ENCODE data around the gene CCSAP. TPM values are rescaled to one million over a fixed set of nuclear protein-coding genes. Genes with fewer than 3 reads are reported as not detected.

Gene CCSAP, protein sequence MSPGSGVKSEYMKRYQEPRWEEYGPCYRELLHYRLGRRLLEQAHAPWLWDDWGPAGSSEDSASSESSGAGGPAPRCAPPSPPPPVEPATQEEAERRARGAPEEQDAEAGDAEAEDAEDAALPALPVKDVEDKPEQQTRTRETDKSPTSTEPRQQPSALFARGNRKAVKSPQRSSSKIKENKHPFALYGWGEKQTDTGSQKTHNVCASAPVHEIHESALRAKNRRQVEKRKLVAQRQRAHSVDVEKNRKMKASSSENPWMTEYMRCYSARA
- 3.9 TPM for total RNA-seq

DNA sequence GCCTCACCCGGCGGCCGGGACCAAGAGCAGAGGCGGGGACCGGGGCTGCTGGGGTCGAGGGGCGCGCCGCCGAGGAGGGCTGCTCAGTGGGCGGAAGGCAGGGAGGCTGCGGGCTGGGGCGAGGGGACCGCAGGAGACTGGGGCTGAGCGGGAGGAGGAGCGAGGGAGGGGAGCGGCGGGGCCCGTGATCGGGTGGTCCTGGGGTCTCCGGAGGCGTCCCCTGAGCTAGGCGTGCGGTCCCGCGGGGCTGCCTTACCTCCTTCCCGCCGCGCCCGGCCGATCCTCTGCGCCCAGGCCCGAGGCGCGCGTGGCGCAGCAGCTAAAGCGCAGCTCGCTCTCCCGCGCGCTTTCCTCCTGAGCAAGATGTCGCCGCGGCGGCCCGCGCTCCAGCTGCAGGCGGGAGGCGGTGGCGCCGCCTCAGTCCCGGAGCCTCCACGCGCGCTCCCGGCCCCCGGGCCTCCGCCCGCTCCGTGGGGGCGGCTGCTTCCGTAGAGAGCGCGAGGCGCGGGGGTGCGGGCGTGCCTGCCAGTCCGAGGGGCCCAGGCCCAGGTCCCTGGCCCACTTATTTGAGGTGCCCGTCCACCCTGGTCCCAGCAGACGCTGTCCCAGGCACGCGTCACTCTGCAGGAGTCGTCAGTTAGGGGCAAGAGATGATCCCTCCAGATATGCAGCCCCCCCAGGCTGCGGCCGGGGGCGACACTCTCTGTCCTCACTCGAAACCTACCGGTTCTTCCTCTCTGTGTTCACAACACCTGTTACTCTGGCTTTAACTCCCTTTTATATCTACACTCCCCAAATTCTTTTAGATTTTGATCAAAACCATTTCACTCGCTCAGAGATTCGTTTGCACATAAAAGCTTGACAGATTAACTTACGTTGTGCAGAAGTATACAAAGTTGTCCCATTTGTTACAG is at the start of gene CCSAP:
CCSAP (minus strand) TSS at position 392 of the 914 bp plus-strand sequence. CDS start 582 bp downstream, outside the sequence.
- intact Hi-C loops (cut with DNase I) = no loop called here
- TF ChIP-seq, protein P1, sequence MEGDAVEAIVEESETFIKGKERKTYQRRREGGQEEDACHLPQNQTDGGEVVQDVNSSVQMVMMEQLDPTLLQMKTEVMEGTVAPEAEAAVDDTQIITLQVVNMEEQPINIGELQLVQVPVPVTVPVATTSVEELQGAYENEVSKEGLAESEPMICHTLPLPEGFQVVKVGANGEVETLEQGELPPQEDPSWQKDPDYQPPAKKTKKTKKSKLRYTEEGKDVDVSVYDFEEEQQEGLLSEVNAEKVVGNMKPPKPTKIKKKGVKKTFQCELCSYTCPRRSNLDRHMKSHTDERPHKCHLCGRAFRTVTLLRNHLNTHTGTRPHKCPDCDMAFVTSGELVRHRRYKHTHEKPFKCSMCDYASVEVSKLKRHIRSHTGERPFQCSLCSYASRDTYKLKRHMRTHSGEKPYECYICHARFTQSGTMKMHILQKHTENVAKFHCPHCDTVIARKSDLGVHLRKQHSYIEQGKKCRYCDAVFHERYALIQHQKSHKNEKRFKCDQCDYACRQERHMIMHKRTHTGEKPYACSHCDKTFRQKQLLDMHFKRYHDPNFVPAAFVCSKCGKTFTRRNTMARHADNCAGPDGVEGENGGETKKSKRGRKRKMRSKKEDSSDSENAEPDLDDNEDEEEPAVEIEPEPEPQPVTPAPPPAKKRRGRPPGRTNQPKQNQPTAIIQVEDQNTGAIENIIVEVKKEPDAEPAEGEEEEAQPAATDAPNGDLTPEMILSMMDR (IDR thresholded peaks at IDR 0.05) = no peak
- TF ChIP-seq POLR2AphosphoS5 (IDR thresholded peaks at IDR 0.05; ENCODE audit: insufficient read depth in 1 of 2, low read depth in 1 of 2) (peak in 1 of 2 donors; percentile 76), POLR2A (IDR thresholded peaks at IDR 0.05) (peak in 1 of 2 donors; percentile 32)
- no peaks in the 10 kb centered on the region for H3K27me3 ChIP-seq
- H3K27ac ChIP-seq = peak within 1 kb of the TSS; percentile 94
- H3K4me1 ChIP-seq = peaks cover 26% of the 10 kb centered on the region
- no peaks in the 10 kb centered on the region for H3K36me3 ChIP-seq
- DNase-seq (ENCODE audit: extremely low spot score in 2 of 2) = no peak
- no peaks in the 10 kb centered on the region for H3K9me3 ChIP-seq
- peak within 1 kb of the TSS; percentile 95 to 96 for H3K4me3 ChIP-seq

DNA sequence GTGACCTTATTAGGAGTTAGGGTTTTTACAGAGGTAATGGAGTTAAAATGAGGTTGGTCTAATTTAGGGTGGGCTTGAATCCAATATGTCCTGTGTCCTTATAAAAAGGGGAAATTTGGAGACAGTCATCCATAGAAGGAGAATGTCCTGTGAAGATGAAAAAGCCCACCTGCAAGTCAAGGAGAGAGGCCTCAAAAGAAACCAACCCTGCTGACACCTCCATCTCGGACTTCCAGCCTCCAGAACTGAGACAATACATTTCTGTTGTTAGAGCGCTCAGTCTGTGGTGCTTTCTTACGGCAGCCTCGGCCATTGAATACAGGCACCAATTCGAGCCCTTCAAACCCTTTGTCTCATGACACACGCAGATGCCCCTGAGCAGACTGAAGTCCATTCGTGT is 47.3 kb upstream of the CCSAP start:
- no peak for TF ChIP-seq POLR2AphosphoS5 (IDR thresholded peaks at IDR 0.05; ENCODE audit: insufficient read depth in 1 of 2, low read depth in 1 of 2)
- TF ChIP-seq, protein P1 (IDR thresholded peaks at IDR 0.05) = no peak
- no peak for TF ChIP-seq POLR2A (IDR thresholded peaks at IDR 0.05)
- H3K36me3 ChIP-seq = no peaks in the 10 kb centered on the region
- H3K27me3 ChIP-seq = no peaks in the 10 kb centered on the region
- no peaks in the 10 kb centered on the region for H3K9me3 ChIP-seq
- no peak overlapping the region for H3K27ac ChIP-seq
- H3K4me1 ChIP-seq = no peaks in the 10 kb centered on the region
- H3K4me3 ChIP-seq = no peak overlapping the region
- intact Hi-C loops (cut with DNase I) = no loop called here
- DNase-seq (ENCODE audit: extremely low spot score in 2 of 2) = no peak

DNA sequence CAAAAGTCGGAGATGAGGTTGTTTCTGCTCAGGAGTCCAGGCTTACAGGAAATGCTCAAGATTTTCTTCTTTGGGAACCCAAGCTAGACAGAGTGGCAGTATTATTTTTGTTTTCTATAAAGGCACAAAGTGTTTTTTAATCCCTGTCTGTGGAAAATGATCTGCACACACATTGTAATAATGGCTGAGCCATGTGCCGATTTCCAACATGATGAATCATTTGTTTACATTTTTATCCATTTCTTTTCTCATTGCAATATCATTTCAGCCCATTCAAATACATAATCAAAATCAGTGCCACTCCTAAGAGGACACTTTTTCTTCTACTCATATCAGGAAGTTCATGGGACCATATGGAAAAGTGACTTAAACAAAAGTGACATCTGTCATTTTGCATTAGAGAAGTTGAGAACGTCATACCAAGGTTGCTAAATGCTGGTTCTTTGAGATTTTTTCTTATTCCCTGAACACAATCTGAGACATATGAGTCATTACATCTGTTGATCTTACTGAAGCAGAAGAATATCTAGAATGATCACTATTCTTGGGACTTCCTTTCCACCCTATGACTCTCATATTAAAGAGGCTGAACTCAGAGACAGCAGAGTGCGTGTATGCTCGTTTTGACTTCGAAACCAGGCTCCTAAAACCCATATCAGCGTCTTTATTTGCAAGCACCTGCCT is 46.2 kb upstream of the CCSAP start:
- no peaks in the 10 kb centered on the region for H3K4me1 ChIP-seq

DNA sequence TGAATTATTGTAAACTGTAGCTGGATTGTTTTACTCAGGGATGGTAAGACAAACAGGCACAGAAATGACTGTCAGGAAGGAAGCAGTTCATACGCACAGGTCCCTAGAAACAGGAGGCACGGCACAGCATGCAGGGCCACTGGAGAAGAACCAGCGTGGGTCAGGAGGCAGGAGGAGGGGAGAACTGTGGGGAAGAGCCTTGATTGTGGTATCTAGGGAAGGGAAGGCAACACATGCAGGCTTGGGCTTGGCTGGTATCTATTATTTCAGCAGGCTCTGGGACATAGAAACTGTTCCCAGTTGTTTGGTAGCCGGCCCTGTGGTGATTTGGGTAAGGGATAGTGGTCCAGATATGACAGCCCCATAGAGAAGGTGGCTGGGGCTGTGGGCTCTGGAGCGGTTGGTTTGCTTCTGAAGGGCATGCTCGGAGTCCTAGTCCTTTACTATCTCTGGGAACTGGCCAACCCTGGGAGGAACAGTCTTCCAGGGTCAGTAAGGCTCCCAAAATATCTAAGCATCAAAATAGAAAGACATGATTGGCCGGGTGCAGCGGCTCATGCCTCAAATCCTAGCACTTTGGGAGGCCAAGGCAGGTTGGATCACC is 43.1 kb upstream of the CCSAP start:
- H3K4me3 ChIP-seq = no peak overlapping the region
- TF ChIP-seq, protein P1 (IDR thresholded peaks at IDR 0.05) = no peak
- TF ChIP-seq POLR2AphosphoS5 (IDR thresholded peaks at IDR 0.05; ENCODE audit: insufficient read depth in 1 of 2, low read depth in 1 of 2) = no peak
- no peak for TF ChIP-seq POLR2A (IDR thresholded peaks at IDR 0.05)
- no peak overlapping the region for H3K27ac ChIP-seq
- no peaks in the 10 kb centered on the region for H3K9me3 ChIP-seq
- DNase-seq (ENCODE audit: extremely low spot score in 2 of 2) = no peak
- H3K4me1 ChIP-seq = no peaks in the 10 kb centered on the region
- no peaks in the 10 kb centered on the region for H3K27me3 ChIP-seq
- H3K36me3 ChIP-seq = no peaks in the 10 kb centered on the region
- intact Hi-C loops (cut with DNase I) = no loop called here

More for the DNA sequence above, 46.2 kb upstream of the CCSAP start:
- no peaks in the 10 kb centered on the region for H3K9me3 ChIP-seq
- intact Hi-C loops (cut with DNase I) = no loop called here
- H3K36me3 ChIP-seq = no peaks in the 10 kb centered on the region
- no peak overlapping the region for H3K27ac ChIP-seq
- no peaks in the 10 kb centered on the region for H3K27me3 ChIP-seq
- no peak for DNase-seq (ENCODE audit: extremely low spot score in 2 of 2)
- no peak for TF ChIP-seq POLR2AphosphoS5 (IDR thresholded peaks at IDR 0.05; ENCODE audit: insufficient read depth in 1 of 2, low read depth in 1 of 2)
- TF ChIP-seq POLR2A (IDR thresholded peaks at IDR 0.05) = no peak
- TF ChIP-seq, protein P1 (IDR thresholded peaks at IDR 0.05) = no peak
- H3K4me3 ChIP-seq = no peak overlapping the region
